ENCODE measurements around the gene MSANTD2. TPM values are rescaled to one million over a fixed set of nuclear protein-coding genes. Genes with fewer than 3 reads are reported as not detected.

Gene MSANTD2
- 15.9 and 23.5 TPM in 2 replicates for total RNA-seq (2014; rRNA removed; shearing (Covaris generic))

- peak; percentile 85 for DNase-seq (ENCODE audit: low read depth)
Measured at GRCh38 chr11:124800226-124800929, at the start of gene MSANTD2. Gene MSANTD2 (minus strand): TSS chr11:124800406. CDS start chr11:124800380, 26 bp downstream.

GRCh38 chr11:124846070-124846673 lies 46.0 kb upstream of the MSANTD2 start:
- no peak for DNase-seq (ENCODE audit: low read depth)

DNA sequence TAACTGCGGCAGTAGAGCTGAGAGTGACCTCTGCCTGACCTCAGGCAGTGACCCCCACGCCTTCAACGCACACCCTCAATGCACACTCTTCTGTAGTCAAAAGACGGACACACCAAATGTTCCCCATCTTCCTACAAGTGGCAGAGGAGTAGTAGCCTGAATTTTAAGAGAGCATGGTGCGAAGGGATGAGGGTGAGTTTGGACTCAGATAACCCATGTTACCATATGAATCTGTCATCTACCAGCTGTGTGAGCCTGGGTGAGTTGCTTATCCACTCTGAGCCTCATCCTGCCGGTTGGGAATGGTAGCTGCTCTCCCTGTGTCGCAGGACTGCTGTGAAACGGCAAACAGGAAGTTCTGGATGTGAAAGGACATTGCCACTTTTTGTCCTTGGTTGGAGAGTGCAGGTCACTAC lies 44.5 kb upstream of the MSANTD2 start:
- DNase-seq (ENCODE audit: low read depth), result no peak

GRCh38 chr11:124843616-124843910 lies 43.4 kb upstream of the MSANTD2 start:
- DNase-seq (ENCODE audit: low read depth), result no peak

DNA sequence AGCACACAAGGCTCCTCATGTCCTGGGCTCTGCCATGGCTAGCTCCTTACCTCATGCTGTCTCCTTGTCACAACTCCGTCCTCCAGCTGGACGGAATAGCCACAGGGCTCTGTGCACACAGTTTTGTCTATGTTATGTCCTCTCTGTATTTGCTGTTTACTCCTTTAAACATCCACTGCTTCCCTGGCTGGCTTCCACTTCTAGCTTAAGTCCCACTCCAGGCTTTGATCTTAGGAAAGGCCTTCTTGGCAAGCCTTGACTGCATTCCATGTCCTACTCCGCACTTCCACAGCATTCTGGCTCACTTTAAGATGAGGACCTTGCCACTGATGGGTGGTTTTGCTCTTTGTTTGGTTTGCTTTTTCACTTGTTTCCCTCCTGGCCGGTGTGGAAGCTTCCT lies 42.1 kb upstream of the MSANTD2 start:
- DNase-seq (ENCODE audit: low read depth), result no peak

DNA sequence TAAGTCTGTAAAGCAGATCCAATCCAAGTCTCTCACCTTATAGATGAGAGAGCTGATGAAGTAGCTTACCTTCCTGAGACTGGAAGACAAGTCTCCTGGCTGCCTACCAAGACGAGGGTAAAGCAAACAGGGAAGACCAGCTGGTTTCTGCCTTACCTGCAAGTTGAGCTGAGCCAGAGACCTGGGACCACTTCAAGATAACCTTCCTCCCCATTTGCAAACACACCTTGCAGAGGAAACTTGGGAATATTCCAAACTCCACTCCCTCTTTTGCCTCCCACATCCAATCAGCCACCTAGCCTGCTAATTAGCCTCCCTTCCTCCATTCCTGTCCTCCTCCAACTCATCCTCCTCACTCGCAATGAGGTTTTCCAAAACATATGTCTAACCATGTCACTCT lies 41.6 kb upstream of the MSANTD2 start:
- DNase-seq (ENCODE audit: low read depth), result no peak

GRCh38 chr11:124841201-124841600 lies 41.0 kb upstream of the MSANTD2 start:
- DNase-seq (ENCODE audit: low read depth), result no peak

DNA sequence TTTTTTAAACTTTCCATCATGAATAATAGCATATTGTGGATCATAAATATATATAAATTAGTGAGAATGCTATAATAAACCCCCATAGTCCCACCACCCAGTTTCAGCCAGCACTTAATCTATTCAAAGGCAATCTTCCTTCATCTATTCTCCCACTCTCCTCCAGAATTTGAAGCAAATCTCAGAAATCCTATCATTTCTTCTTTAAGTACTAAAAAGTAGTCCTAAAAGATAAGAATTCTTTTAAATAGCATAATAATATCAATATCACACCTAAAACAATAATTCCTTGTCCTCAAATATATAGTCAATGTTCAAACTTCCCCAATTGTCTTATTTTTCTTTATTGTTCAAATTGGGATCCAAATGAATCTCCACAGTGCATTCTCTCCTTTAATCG lies 40.5 kb upstream of the MSANTD2 start:
- no peak for DNase-seq (ENCODE audit: low read depth)

DNA sequence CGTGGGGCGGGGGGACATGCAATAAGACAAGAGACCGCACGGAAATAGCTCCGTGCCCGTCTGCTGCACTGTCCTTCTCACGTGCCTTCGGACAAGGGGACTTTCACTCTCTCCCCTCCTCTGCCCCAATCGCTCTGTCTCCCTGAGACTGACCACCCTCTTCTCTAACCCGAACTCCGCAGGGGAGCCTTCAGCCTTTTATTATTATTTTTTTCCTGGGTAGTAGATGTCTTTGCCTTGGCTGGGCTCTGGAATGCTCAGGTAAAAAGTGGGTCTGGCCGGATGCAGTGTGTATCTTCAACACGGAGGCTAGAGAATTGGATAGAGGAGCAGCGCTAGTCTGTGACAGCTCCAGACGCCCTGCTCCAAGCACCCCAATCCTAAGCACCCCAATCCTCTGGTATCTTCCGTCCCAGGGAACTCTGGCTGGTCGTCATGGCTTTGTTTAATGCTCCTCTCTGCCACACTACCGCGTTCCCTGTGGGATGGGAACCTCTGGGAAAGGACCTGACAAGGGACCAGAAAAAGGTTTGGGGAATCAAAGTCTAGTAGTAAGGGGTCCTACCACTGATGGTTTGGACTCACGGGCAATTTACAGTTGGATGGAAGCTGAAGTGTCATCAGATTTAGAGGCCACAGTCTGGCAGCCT lies 39.9 kb upstream of the MSANTD2 start:
- DNase-seq (ENCODE audit: low read depth), result no peak

GRCh38 chr11:124839128-124839971 lies 39.1 kb upstream of the MSANTD2 start:
- no peak for DNase-seq (ENCODE audit: low read depth)

DNA sequence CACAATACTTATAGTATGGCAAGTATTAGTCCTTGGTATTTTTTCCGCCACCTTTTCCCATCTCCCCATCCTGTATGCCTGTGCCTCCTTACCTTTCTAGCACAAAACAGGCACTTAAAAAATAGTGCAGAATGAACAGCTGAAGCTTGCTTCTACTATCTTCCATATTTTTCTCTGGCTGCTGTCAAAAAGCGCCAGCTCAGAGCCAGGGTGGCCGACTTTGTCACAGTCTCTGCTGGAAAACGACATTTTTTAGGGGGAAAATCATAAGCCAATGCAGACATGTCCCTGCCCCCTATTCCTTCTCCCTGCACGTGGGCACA lies 38.6 kb upstream of the MSANTD2 start:
- no peak for DNase-seq (ENCODE audit: low read depth)

DNA sequence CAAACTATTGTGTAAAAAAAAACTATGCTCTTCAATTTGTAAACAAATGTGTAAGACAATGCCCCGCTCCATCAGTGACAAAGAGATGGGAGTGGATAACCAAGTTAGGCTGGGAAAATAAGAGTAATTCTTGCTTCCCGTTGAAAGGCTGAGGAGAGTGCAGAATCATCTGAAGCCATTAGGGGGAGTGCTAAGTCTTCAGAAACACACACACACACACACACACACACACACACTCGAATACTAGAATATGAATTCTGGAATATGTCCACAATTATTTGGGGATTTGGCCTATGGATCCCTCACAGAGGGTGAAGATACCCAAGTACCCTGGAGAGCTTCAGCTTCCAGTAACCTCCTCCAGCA lies 37.3 kb upstream of the MSANTD2 start:
- DNase-seq (ENCODE audit: low read depth), result peak; percentile 67

DNA sequence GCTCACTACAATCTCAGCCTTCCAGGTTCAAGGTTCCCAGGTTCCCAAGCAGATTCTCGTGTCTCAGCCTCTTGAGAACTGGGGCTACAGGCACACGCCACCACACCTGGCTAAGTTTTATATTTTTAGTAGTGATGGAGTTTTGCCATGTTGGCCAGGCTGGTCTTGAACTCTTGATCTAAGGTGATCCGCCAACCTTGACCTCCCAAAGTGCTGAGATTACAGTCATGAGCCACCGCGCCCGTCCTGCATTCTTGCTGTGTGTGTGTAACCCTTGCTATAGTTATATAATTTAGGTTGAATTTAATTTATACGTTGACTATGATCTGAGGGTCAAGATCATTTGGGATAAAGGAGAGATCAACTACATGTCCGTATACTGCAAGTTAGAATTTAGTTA lies 35.7 kb upstream of the MSANTD2 start:
- DNase-seq (ENCODE audit: low read depth), result no peak

DNA sequence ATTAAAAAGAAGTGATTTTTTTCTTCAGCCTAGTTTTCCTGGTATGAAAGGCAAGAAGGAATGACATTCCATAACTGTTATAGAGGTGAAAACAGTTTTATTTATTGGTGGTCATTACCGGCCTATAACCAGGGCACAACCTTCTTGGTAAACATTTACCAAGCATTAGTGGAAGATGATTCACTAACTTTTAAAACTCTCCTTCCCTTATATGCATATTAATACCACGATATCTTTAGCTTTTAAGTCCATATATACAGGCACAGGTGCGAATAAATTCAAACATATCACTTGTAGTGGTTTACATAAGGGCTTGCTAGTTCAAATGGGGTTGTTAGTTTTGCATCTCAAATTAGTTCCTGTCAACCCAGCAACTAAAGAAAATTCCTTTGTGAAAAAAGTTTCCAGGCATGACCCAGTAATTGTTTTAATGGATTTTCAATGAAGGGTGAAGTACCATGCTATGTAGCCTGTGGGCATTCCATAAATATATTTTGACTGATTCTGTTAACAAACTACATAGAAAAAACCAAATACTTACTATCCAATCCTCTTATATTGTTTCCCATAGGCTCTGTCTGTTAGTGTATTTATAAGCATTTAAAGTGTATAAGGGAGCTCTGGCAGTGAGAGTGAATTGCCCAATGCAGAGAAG lies 34.4 kb upstream of the MSANTD2 start:
- no peak for DNase-seq (ENCODE audit: low read depth)

- DNase-seq (ENCODE audit: low read depth), result no peak
Measured at GRCh38 chr11:124832571-124832970, 32.4 kb upstream of the MSANTD2 start.

GRCh38 chr11:124831897-124832296 lies 31.7 kb upstream of the MSANTD2 start:
- no peak for DNase-seq (ENCODE audit: low read depth)

DNA sequence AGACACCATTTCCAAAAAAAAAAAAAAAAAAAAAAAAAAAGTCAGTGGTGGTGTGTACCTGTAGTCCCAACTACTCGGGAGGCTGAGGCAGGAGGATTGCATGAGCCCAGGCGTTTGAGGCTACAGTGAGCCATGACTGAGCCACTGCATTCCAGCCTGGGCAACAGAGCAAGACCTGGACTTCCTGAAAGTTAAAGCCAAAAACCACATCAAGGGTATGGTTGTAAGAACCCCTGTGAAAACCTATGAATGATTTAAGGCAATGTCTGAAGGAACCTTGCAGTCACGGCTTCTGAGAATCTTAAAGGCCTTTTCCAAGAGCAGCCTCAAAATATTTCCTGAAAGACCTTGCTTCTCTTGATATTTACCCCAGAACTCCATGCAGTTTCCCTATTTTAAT lies 30.5 kb upstream of the MSANTD2 start:
- no peak for DNase-seq (ENCODE audit: low read depth)

GRCh38 chr11:124829986-124830385 lies 29.8 kb upstream of the MSANTD2 start:
- no peak for DNase-seq (ENCODE audit: low read depth)

GRCh38 chr11:124825876-124826275 lies 25.7 kb upstream of the MSANTD2 start:
- no peak for DNase-seq (ENCODE audit: low read depth)

GRCh38 chr11:124823512-124824376 lies 23.5 kb upstream of the MSANTD2 start:
- no peak for DNase-seq (ENCODE audit: low read depth)

All from Daoy (cell line).